ENCODE measurements around the gene CELSR1. TPM values are rescaled to one million over a fixed set of nuclear protein-coding genes. Genes with fewer than 3 reads are reported as not detected.
A peak's percentile ranks its signal among the peaks of the same experiment; 100 is the strongest.

CELSR1 gene
- total and polyA plus RNA-seq, 9 donors = 0.63 to 25.2 (median 2.9) TPM

GRCh38 chr22:46335201-46336118 lies 202.0 kb downstream of the CELSR1 start, which contains the start of gene TRMU:
Gene TRMU, plus strand, starts transcription at chr22:46335714. Its CDS starts 51 bp downstream, at chr22:46335765.
- WGBS, 3 donors = 0 to 1% (median 1%) methylated on average over 50 to 93 of the region's 93 CpGs
- TF ChIP-seq POLR2A (IDR thresholded peaks at IDR 0.05) = peak; percentile 53
- TF ChIP-seq EP300 (IDR thresholded peaks at IDR 0.05) = no peak
- peak in 1 of 3 donors; percentile 6 for TF ChIP-seq CTCF (IDR thresholded peaks at IDR 0.05)
- intact Hi-C loops (cut with DNase I) = no loop called here
- Histone ChIP-seq H3K4me1 (ENCODE audit: insufficient read depth) (peaks cover 2% of the 10 kb centered on the region), H3K4me3 (peak within 1 kb of the TSS; percentile 77), H3K27me3 (no peaks in the 10 kb centered on the region), H3K9me3 (no peaks in the 10 kb centered on the region), H3K27ac (peak within 1 kb of the TSS; percentile 9 to 90), H3K36me3 (no peaks in the 10 kb centered on the region)
- DNase-seq = peak; percentile 81 to 92 (median 86)

- H3K4me1 ChIP-seq (ENCODE audit: insufficient read depth) = no peaks in the 10 kb centered on the region
- no peaks in the 10 kb centered on the region for H3K9me3 ChIP-seq
- no peak for TF ChIP-seq CTCF (IDR thresholded peaks at IDR 0.05)
- TF ChIP-seq POLR2A (IDR thresholded peaks at IDR 0.05) = no peak
- TF ChIP-seq EP300 (IDR thresholded peaks at IDR 0.05) = no peak
- H3K36me3 ChIP-seq = no peaks in the 10 kb centered on the region
- no peaks in the 10 kb centered on the region for H3K27me3 ChIP-seq
- DNase-seq = no peak
- no peak overlapping the region for H3K27ac ChIP-seq
- intact Hi-C loops (cut with DNase I) = no loop called here
- WGBS, 3 donors = 93 to 97% (median 94%) methylated on average over 23 of the region's 23 CpGs
- no peak overlapping the region for H3K4me3 ChIP-seq
These were observed 205.9 kb downstream of the CELSR1 start for GRCh38 chr22:46331496-46331895.

- TF ChIP-seq EP300 (IDR thresholded peaks at IDR 0.05) = no peak
- TF ChIP-seq POLR2A (IDR thresholded peaks at IDR 0.05) = no peak
- no peak for TF ChIP-seq CTCF (IDR thresholded peaks at IDR 0.05)
- no peaks in the 10 kb centered on the region for H3K36me3 ChIP-seq
- no peaks in the 10 kb centered on the region for H3K4me1 ChIP-seq (ENCODE audit: insufficient read depth)
- no peak overlapping the region for H3K27ac ChIP-seq
- intact Hi-C loops (cut with DNase I) = no loop called here
- DNase-seq = no peak
- no peak overlapping the region for H3K4me3 ChIP-seq
- H3K27me3 ChIP-seq = no peaks in the 10 kb centered on the region
- no peaks in the 10 kb centered on the region for H3K9me3 ChIP-seq
- WGBS, 3 donors = 95 to 96% (median 96%) methylated on average over 4 of the region's 4 CpGs
These were observed 207.0 kb downstream of the CELSR1 start for GRCh38 chr22:46330426-46330825.

- TF ChIP-seq CTCF (IDR thresholded peaks at IDR 0.05) (no peak), EP300 (IDR thresholded peaks at IDR 0.05) (no peak), POLR2A (IDR thresholded peaks at IDR 0.05) (no peak)
- intact Hi-C loops (cut with DNase I) = no loop called here
These were observed 207.8 kb downstream of the CELSR1 start for GRCh38 chr22:46329616-46330015.

More at GRCh38 chr22:46329616-46330015, 207.8 kb downstream of the CELSR1 start:
- no peak for DNase-seq
- no peaks in the 10 kb centered on the region for H3K4me1 ChIP-seq (ENCODE audit: insufficient read depth)
- H3K27me3 ChIP-seq = no peaks in the 10 kb centered on the region
- no peak overlapping the region for H3K4me3 ChIP-seq
- 92 to 97% (median 97%) methylated on average over 8 of the region's 8 CpGs for WGBS, 3 donors
- no peaks in the 10 kb centered on the region for H3K9me3 ChIP-seq
- H3K27ac ChIP-seq = no peak overlapping the region
- H3K36me3 ChIP-seq = no peaks in the 10 kb centered on the region

All from ovary (tissue), 9 donors.